GM21786 (cell line): ENCODE data around the gene ANGPTL2.

Experiments
- ATAC-seq: cut with Tn5 transposase; IDR thresholded peaks from one replicate; pipeline ENCODE4 v1.9.1; 2021; ENCODE audit not compliant: unreplicated experiment

Gene ANGPTL2

DNA sequence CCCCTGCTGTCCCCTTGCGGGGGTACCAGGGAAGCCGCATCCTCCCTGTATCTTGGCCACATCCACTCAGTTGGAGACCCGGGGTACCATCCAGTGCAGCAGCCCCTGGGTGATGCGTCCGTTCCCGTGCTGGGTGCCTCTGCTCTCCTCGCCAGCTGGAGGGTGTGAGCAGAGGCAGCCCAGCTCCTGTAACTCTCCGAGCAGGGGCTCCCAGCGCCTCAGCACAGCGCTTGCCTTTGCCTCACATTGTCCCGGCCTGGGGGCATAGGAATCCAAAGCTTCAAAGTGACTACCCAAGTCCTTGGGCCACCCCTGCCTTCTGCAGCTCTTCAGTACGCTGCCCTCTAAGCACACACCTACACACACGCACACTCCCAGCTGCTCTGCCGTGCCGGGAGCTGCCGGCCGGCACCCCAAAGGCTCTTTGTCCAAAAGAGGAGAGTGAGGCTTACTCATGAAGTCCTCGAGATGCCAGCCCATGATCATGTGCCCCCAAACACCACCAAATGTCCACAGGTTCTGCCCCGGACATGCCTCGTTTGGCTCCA is 733 bp downstream of the ANGPTL2 start:
- no peak for ATAC-seq

DNA sequence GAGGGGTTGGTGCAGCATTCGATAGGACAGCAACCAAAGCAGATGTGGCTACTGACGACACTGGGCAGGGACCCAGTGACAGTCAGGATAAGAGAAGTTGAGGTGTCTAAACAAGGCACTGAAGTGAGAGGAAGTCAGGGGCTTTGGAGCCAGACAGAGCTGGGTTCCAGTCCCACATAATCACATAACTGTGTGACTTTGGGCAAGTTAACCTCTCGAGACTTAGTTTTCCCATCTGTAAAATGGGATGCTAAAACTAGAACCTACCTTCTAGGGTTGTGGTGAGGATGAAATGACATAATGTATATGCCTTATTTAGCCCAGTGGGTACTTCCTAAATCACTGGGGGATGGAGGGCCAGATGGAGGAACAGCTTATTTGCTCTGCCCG is 3.1 kb downstream of the ANGPTL2 start:
- ATAC-seq, result no peak

DNA sequence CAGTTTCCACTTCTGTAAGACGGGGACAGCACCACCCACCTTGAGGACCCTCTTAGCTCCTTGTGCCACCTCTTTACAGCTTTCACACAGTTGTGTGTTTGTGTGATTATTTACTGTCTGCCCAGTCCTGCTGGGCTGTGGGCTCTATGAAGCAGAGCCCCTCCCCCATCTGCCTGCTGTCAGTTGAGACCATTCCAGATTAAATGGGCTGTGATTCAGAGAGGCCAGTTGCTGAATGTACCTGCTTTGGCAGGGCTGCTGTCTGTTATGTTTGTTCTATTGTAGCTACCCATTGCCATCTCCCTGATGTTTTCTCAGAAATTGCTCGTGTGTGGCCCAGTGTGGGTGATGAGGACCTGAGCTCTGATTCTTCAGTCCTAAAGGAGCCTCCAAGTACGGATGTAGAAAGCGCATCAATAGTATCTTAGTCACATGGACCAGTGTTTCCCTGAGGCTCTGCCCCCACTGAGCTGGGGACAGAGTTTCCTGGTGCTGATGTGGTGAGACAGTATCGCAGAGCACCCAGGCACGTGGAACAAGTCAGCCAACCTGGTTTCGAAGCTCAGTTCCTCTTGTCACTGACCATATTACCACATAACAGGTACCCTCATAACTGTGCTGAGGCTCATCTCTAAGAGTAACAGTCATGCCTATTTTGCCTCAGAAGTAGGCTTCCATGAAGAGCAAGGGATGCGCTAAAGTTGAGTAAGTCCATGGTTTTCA is 3.7 kb downstream of the ANGPTL2 start:
- no peak for ATAC-seq

DNA sequence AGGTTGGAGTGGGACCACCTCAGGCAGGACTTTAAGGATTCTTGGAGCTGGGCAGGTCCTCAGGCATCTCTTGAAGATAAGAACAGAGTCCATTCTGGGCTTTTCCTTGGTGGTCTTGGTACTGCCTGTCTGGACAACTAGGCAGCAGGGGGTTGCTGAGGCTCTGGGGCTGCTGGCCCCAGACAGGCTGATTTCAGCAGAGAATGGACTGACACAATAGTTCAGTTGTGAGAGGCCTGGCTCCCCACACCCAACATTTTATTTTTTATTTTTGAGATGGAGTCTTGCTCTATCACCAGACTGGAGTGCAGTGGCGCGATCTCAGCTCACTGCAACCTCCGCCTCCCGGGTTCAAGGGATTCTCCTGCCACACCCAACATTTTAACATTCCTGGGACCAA is 4.6 kb downstream of the ANGPTL2 start:
- ATAC-seq, result no peak

DNA sequence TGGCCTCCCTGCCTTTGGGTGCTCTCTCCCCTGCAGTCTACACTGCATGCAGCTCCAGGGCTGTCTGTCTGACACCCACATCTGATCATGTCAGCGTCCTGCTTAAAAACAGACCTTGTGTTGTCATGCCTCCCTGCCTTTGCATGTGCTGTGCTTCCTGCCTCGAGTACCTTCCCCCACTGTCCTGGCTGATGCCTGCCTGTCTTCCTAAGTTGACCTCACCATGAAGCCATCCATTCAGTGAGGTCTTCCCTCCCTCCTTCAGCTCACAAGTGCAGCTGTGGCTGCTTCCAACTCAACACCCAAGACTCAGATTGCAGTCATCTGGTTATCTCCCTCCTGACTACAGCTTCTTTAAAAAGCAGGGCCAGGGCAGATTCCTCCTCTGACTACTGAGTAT is 5.5 kb downstream of the ANGPTL2 start:
- no peak for ATAC-seq

DNA sequence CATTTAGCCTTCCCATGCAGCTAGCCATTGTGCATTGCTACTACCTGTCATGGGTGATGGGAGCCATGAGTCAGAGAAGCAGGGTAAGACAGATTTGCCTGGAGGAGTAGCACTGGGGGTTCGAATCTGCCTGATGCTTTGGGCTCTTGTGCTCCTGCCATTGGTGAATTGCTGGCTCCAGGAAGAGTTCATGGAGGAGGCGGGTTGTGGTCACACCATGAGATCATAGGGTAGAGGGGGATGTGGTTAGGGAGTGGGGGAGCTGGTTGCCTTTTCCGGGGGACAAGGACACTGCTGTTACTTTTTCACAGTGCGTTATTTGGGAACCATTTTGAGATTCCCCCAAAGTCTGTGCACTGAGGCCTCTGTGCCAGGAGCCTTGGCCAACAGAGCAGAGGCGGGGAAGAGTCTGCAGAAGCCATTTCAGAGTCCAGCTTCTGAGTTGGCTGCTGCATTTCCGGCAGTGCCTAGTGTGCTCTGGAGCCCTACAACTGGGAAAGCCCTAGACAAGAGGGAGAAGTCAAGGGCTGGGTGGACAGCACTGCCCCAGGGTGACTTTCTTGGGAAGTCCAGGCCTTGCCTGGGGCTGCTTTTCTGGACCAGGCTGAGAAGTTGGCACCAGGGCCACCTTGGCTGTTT is 6.2 kb downstream of the ANGPTL2 start:
- no peak for ATAC-seq

DNA sequence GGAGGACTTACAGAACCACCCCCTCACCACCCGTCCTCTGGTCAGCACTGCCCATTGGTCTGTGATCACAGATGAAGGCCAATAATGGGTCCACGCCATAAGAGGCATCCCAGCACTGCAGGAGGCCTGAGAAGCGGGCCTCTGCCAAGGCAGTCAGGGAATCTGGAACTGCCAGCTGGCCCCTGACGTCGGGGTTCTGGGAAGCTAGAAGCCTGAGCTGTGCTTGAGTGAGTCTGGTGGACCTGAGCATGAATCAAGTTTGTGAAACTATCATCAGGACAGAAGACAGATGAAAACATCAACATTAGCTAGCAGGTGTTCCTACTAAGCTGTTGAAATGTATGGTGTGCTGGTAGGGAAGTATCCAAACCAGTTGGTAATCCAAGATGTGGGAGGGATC is 7.8 kb downstream of the ANGPTL2 start:
- ATAC-seq, result no peak

DNA sequence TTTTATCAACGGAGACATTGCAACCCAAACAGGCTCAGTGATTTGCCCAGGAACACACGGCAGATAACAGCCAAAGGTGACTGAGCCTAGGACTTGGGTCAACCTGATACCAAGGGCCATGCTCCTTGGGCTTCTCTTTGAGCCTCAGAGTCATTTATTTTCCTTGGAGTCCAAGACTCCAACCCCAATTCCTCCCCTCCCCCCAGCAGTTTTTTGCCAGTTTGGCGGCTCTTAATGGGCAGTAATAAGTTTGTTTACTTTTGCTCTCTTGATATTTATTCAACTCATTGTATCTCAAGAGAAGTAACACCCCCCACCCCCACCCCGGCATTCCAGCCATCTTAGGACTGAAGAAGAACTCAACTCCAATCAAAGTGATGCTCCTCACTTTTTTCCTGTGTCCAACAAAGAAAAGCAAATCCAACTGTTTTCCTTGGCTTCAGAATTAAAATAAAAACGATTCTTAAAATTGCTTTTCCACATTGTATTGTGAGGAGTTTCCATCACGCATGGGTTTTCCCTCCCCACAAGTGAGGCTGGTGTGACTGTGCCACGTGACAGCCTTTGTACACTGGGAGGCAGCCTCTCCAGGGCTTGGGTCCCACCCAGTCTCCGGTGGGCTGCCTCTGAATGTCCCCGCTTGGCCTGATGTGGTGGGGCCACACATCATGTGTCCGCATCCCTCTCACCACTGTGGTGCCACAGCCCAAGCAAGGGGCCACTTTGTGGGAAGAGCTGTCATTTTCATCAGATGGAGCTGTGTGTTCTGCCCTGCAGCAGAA is 9.1 kb downstream of the ANGPTL2 start:
- no peak for ATAC-seq

DNA sequence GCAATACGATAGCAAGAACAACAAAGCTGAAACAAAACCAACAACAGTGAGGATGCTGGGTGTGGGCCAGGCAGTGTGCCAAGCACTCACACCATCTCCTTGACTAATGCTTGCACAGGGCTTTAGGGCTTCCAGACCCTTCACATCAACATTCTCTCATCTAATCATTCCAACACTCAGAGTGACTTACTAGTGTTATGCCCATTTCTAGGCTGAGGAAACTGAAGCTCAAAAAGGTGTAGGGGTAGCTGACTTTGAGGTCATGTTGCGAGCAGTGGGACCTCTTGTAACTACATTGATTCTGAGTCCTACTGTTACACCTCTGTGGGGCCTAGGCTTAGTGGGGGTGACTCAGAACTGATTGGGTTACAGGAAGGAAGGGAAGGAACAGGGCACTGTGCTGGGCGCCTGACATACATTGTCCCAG is 9.7 kb downstream of the ANGPTL2 start:
- ATAC-seq, result no peak

DNA sequence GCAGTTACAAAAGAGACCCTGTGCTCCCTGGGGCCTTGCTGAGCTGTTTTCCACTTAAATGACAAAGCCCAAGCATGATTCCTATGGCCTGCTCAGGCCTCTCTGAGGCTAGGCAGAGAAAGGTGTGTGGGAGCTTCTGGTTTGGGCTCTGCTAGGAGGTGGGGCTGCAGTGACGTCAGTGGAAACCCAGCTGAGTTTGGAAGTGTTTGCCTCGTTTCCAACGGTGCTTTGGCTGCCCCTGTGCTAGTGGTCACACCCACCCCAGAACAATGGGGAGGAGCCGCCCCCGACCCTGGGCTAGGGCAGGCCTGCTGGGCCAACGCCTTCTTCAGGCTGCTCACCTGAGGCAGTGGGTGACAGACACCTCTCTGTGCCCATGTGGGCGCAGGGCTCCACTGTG is 10.4 kb downstream of the ANGPTL2 start:
- no peak for ATAC-seq

DNA sequence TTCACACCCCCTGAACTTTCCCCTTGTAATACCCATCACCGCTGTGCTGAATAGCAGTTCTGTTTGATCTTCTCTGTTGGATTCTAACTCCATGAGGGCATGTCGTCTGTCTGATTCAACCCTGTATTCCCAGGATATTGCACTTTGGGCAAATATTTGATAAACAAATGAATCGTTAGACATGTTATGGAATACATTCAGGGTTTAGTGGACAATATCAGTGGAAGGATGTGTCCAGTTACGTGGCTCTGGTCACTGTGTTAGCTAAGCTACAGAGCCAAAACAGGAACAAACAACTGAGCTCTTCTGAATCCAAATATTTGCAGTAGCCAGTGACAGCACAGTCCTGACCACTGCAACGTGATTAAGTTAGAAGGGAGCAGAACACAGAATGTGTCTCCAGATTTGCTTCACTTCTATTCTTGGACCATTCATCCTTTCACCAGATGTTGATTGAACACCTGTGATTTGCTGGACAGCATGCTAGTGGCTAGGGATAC is 13.2 kb downstream of the ANGPTL2 start:
- no peak for ATAC-seq

DNA sequence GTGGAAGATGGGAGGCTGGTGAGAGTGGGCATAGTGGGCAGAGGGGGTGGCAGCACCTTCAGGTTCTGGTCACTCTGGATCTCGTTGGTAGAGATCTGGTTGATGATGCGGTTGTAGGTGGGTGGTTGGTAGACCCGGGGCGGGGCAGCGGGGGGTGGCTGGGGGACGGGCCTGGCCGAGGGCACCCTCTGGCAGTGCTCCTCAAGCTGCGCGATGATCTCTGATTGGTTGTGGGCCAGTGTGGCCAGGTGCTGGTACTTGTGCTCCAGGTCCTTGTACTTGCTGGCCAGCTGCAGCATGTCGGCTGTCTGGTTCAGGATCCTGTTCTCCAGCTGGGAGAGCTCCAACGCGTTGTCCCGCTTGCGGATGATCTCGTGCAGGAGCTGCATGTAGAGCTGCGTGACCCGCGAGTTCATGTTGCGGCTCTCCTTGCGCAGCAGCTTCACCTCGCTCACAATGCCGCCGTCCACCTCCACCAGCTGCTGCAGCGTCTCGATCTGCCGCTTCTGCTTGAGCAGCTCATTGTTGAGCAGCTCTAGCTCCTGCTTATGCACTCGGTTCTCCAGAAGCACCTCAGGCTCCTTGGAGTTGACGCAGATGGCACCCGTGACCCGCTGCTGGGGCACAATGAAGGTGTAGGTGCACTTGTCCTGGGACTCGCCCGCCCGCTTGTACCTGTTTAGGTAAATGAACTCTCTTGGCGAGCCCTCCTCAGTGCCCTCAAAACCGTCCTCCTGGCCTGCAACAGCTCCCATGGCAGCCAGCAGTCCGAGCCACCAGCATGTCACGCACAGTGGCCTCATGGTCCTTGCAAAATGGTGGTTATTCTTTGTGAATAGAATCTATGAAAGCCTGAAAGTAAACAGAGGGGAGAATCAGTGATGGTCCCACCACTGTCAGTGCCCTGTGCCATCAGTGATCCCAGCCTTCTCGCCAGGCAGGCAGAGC is 14.2 kb downstream of the ANGPTL2 start:
- no peak for ATAC-seq

DNA sequence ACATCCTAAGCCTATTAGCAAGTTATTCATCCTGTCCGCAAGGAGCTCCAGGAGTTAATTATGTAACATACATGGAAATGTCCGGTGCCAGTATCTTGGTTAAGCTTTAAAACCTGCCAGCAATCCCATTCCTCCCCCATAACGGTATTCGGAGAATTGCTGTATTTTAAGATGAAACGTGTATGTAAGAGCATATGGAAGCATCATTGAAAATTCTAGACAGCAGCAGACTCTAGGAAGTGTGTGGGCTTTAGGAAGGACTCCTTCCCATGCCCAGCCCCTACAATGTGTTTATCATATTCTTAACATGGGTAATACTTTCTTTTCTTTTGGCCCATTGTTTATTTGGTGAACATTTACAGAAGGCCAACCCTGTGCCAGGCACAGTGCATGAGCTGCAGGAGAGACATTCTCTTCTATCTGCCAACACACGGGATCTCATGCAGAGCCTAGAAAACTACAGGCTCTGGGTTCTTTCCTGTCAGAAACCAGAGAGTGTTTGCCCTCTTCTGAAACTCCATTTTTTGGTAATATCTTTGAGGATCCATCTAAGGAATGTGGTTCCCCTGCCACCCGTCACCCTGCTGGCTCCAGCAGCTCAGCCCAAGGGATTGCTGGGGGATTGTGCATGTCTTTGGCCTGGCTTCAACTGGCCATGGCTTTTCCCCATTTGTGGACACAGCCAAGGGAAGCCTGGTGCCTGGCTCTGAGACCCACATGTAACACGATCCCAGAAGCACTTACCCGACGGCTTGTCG is 15.1 kb downstream of the ANGPTL2 start:
- ATAC-seq, result no peak

DNA sequence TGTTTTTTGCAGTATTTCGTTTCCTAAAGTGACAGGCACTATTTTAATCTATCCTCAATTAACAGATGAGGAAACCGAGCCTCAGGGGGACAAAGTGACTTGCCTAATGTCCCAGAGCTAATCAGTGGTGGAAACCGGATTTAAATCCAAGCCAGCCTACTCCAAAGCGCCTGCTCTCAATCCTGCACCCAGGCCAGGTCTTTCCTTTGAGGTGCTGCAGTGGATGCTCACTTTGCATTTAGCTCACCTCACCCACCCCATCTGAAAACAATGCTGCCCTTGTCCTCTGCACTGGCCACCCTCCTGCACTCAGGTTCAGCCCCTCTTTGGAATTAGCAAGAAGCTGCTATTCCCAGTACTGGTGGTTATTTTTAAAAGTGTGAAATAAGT is 16.0 kb downstream of the ANGPTL2 start:
- no peak for ATAC-seq

DNA sequence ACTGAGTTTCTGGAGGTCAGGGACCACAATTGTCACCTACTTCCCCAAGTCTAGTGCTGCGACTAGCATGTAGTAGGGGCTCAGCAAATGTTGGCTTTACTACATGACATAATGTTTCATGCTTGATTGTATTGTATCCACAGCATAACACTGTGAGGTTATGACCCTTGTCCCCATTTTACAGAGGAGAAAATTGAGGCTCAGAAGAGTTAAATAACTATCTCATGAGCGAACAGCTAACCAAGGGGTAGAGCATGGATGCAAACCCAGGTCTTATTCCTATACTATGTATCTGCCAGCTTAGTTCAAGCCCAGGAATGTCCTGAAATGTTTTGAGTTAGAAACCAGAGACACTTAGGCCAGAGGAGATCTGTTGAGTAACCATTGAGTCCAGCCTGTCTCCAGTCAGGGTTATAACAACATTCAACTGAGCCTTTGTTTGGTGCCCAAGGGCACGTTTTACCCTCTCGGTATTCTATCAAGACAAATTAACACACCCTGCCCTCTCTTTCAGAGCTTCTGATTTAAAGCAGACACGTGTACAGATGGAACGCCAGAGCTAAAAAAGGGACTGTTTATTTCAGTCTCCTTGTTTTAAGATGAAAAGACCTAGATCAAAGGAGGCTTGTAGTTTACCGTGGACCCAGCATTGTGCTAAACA is 16.5 kb downstream of the ANGPTL2 start:
- no peak for ATAC-seq

DNA sequence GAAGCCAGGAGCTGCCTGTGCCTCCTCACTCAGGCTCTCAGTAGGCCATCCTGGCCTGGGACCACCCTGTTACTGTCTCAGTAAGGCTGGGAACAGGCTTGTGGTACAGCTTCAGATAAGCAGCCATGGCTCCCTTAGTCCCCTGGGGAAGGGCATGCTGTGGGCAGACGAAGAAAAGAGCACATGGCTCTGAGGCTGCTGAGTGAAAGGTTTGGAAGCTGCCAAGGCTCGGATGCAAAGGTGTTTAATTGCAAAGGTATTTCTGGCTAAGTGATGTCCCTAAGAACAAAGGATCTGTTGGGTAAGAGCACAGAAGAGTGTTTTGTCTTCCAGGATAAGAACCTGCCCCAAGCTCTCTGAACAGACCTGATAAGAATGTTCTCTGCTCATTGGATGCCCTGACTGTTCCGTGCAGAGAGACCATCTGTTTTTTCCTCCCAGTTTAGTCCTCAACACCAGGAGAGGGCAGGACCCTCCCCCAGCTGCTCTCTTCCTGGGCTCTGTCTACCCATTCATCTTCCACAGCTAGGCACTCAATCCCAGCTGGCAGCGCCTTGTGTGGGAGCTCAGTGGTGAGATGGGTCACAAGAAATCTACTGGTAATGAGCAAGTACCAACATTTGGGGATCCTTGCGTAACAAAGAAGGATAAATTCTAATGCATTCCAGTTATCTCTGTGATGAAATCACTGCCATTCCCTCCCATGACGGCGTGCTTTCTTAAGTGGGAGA is 17.7 kb downstream of the ANGPTL2 start:
- no peak for ATAC-seq

DNA sequence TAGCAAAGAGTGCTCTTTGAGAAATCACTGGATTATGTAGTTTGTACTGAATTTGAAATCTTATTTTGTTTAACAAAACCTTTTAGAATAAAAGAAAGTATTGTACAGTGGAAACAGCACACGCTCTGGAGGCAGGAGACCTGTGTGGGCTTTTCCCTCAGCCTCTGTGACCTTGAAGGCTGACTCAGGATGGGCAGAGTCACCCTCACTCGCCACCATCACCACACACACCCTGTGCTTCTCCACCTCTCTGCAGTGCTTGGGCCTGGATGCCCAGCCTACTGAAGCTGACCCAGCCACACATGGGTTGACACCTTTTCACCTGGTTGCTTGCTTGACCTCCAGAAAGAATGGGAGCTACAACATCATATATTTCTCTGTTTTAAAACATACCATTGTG is 19.6 kb downstream of the ANGPTL2 start:
- no peak for ATAC-seq

DNA sequence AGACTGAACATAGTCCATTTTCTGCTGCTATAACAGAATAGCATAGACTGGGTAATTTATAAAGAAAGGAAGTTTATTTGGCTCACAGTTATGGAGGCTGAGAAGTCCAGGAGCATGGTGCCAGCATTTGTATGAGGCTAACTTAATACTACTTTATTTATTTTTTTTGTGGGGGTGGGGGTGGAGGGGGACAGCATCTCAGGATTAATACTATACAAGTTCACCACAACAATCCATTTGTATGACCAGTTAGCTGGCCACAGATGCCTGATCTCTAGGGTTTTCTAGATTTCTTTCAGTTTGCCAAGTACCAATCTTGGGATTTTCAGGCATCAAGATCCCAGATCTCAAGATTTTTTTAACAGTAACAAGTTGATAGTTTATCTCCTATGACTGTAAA is 20.3 kb downstream of the ANGPTL2 start:
- ATAC-seq, result no peak

DNA sequence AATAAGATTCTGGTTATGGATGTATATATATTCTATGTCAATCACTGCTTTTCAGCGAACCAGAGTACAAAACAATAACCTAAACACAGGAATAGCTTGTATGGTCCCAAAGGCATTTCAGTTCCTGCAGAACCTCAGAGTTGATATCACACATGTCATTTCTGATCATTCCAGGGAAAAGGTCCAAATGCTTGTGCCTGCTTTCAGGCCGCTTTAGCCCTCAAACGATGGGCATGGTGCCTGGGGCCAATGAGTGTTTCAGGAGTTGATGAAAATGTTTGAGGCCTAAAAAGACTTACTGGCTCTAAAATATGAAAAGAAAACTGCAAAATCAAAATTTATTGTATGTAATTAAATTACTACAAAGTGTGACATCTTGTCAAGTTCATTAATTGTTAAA is 22.8 kb downstream of the ANGPTL2 start:
- ATAC-seq, result no peak
